A673 (cell line): ENCODE results near the gene RABL2A. TPM values are rescaled to one million over a fixed set of nuclear protein-coding genes. Genes with fewer than 3 reads are reported as not detected.
"Not testable (repeated sequence)": the region's sequence is repeated elsewhere in the genome, so short reads cannot be mapped to it uniquely, and the experiment has no call there.

ENCODE experiments used
- BruUV-seq: library from RNA; stranded (reverse); fragments of 400-500 nt; replicated peaks from 2 replicates; lab custom pipeline; 2021; lab: Mats Ljungman, UMichigan
- CTCF ChIA-PET: fragments of 300-600 bp; sonication (Branson Sonifier 250); formaldehyde crosslinking; loops from one replicate; lab custom pipeline; 2022; ENCODE audit warnings: antibody characterized with exemption; lab: Charles Lee
- POLR2A ChIA-PET: fragments of 300-600 bp; sonication (Branson Sonifier 250); formaldehyde crosslinking; loops from one replicate; lab custom pipeline; 2022; ENCODE audit warnings: antibody characterized with exemption; ENCODE audit not compliant: low non-redundant PET; lab: Charles Lee
- DNase-seq: peaks from one replicate; pipeline ENCODE4 v3.0.0-alpha.2; 2015; ENCODE audit warnings: low spot score
- H3K27ac ChIP-seq: fragments of 200-600 bp; sonication (generic); 2 replicates; pipeline ENCODE4 v1.5.1; 2016; ENCODE audit warnings: mixed run types, low read depth, mild to moderate bottlenecking, mixed read lengths, antibody characterized with exemption, low read length; ENCODE audit not compliant: poor library complexity, severe bottlenecking
- H3K27me3 ChIP-seq: fragments of 200-600 bp; sonication (generic); replicated peaks from 2 replicates; pipeline ENCODE4 v1.6.1; 2017; ENCODE audit warnings: mixed run types, low read depth, mild to moderate bottlenecking, mixed read lengths, antibody characterized with exemption, low read length; ENCODE audit not compliant: insufficient read depth, poor library complexity
- H3K36me3 ChIP-seq: fragments of 200-600 bp; sonication (generic); 2 replicates; pipeline ENCODE4 v1.6.1; 2016; ENCODE audit warnings: mixed run types, mild to moderate bottlenecking, mixed read lengths, antibody characterized with exemption, low read length; ENCODE audit not compliant: insufficient read depth, poor library complexity, severe bottlenecking
- H3K4me1 ChIP-seq: fragments of 200-600 bp; sonication (generic); 2 replicates; pipeline ENCODE4 v1.6.1; 2017; ENCODE audit warnings: mixed run types, mild to moderate bottlenecking, mixed read lengths, antibody characterized with exemption, low read length; ENCODE audit not compliant: insufficient read depth, poor library complexity, severe bottlenecking
- H3K4me3 ChIP-seq: fragments of 200-600 bp; sonication (generic); 2 replicates; pipeline ENCODE4 v1.5.1; 2016; ENCODE audit warnings: low read depth, mixed run types, mild to moderate bottlenecking, mixed read lengths, low read length; ENCODE audit not compliant: poor library complexity, severe bottlenecking
- H3K9me3 ChIP-seq: fragments of 200-600 bp; sonication (generic); 2 replicates; pipeline ENCODE4 v1.6.1; 2016; ENCODE audit warnings: mixed run types, low read depth, mild to moderate bottlenecking, mixed read lengths, antibody characterized with exemption, low read length; ENCODE audit not compliant: poor library complexity, severe bottlenecking
- CTCF ChIP-seq: fragments of 300-800, 200-600 bp; sonication (generic); conservative IDR thresholded peaks from 2 replicates; pipeline ENCODE4 v1.5.1; 2017; ENCODE audit warnings: low read depth, mild to moderate bottlenecking, antibody characterized with exemption, low read length, moderate library complexity, mixed read lengths
- EZH2 ChIP-seq: fragments of 200-600 bp; sonication (generic); IDR thresholded peaks from 2 replicates; pipeline ENCODE4 v1.6.1; 2017; ENCODE audit warnings: borderline replicate concordance, low read depth, mild to moderate bottlenecking, mixed read lengths, antibody characterized with exemption, low read length; ENCODE audit not compliant: poor library complexity, severe bottlenecking
- intact Hi-C: fragments of 100-400 bp; cut with micrococcal nuclease; formaldehyde crosslinking; loops from one replicate; pipeline ENCODE4 v1.10.0; 2022; ENCODE audit not compliant: unreplicated experiment
- total RNA-seq: library from RNA; stranded (reverse); gene quantifications from 2 replicates; pipeline ENCODE4 v1.2.3, GENCODE V29; 2021

The RABL2A gene
- total RNA-seq, 1 experiment from 2014 or later: 17.8 TPM

GRCh38 chr2:113679457-113679856 lies 52.4 kb downstream of the RABL2A start:
- TF ChIP-seq EZH2 (no peak), CTCF (no peak)
- H3K9me3 ChIP-seq: no peaks in the 10 kb centered on the region
- no peaks in the 10 kb centered on the region for H3K4me1 ChIP-seq
- H3K27ac ChIP-seq: no peak overlapping the region
- no peak overlapping the region for H3K4me3 ChIP-seq
- no peak for DNase-seq
- no peaks in the 10 kb centered on the region for H3K27me3 ChIP-seq
- intact Hi-C loops: no loop called here
- H3K36me3 ChIP-seq: no peaks in the 10 kb centered on the region
- CTCF ChIA-PET: no interaction called here
- no TSS peak for BruUV-seq
- POLR2A ChIA-PET: no interaction called here

- DNase-seq: no peak
- POLR2A ChIA-PET: no interaction called here
- intact Hi-C loops: no loop called here
- H3K27me3 ChIP-seq: no peaks in the 10 kb centered on the region
- BruUV-seq: no TSS peak
- H3K4me1 ChIP-seq: no peaks in the 10 kb centered on the region
- H3K4me3 ChIP-seq: no peak overlapping the region
- no peak overlapping the region for H3K27ac ChIP-seq
- CTCF ChIA-PET: no interaction called here
- H3K36me3 ChIP-seq: no peaks in the 10 kb centered on the region
- H3K9me3 ChIP-seq: no peaks in the 10 kb centered on the region
- TF ChIP-seq EZH2 (no peak), CTCF (no peak)
Measured at GRCh38 chr2:113685471-113685870, 58.4 kb downstream of the RABL2A start.

GRCh38 chr2:113686537-113686936 lies 59.5 kb downstream of the RABL2A start:
- intact Hi-C loops: no loop called here
- H3K9me3 ChIP-seq: no peaks in the 10 kb centered on the region
- H3K4me1 ChIP-seq: no peaks in the 10 kb centered on the region
- no peak for DNase-seq
- CTCF ChIA-PET: no interaction called here
- no peak overlapping the region for H3K4me3 ChIP-seq
- H3K36me3 ChIP-seq: no peaks in the 10 kb centered on the region
- no peaks in the 10 kb centered on the region for H3K27me3 ChIP-seq
- TF ChIP-seq CTCF (no peak), EZH2 (no peak)
- no TSS peak for BruUV-seq
- no peak overlapping the region for H3K27ac ChIP-seq
- POLR2A ChIA-PET: interaction anchor here (0.6 kb wide), 1 partner anchor 360 kb away, joined by 15 read pairs; no protein-coding TSS in a partner anchor

GRCh38 chr2:113690871-113691270 lies 63.8 kb downstream of the RABL2A start:
- H3K27me3 ChIP-seq, DNase-seq, BruUV-seq, POLR2A ChIA-PET, H3K9me3 ChIP-seq, H3K36me3 ChIP-seq, H3K4me3 ChIP-seq, H3K27ac ChIP-seq, H3K4me1 ChIP-seq, CTCF ChIA-PET: not testable (repeated sequence)
- intact Hi-C loops: loop anchor here (10.0 kb wide), 1 partner anchor 146 kb away; no protein-coding TSS in a partner anchor
